ACC112 (cell line): ENCODE results near the gene PIEZO1.

ENCODE experiments used
- H2AFZ ChIP-seq: fragments of 200-600 bp; sonication (generic); one replicate; pipeline ENCODE4 v1.6.0; 2017; ENCODE audit warnings: antibody characterized with exemption, low read length; ENCODE audit not compliant: unreplicated experiment
- H3K27ac ChIP-seq: fragments of 200-600 bp; sonication (generic); 2 replicates; pipeline ENCODE4 v1.5.1; 2014; ENCODE audit warnings: low read depth, mild to moderate bottlenecking, antibody characterized with exemption, low read length, moderate library complexity
- H3K27me3 ChIP-seq: fragments of 200-600 bp; sonication (generic); 2 replicates; pipeline ENCODE4 v1.6.1; 2014; ENCODE audit warnings: mild to moderate bottlenecking, antibody characterized with exemption, low read length, moderate library complexity, mixed read lengths; ENCODE audit not compliant: insufficient read depth
- H3K36me3 ChIP-seq: fragments of 200-600 bp; sonication (generic); 2 replicates; pipeline ENCODE4 v1.6.1; 2016; ENCODE audit warnings: mild to moderate bottlenecking, antibody characterized with exemption, low read length, moderate library complexity, mixed read lengths; ENCODE audit not compliant: insufficient read depth
- H3K4me1 ChIP-seq: fragments of 200-600 bp; sonication (generic); one replicate; pipeline ENCODE4 v1.6.1; 2016; ENCODE audit warnings: low read length, mixed read lengths; ENCODE audit not compliant: insufficient read depth, unreplicated experiment, control insufficient read depth
- H3K4me3 ChIP-seq: fragments of 200-600 bp; sonication (generic); 2 replicates; pipeline ENCODE4 v1.5.1; 2014; ENCODE audit warnings: mild to moderate bottlenecking, low read depth, low read length
- H3K79me2 ChIP-seq: fragments of 200-600 bp; sonication (generic); one replicate; pipeline ENCODE4 v1.6.0; 2016; ENCODE audit warnings: low read length; ENCODE audit not compliant: control insufficient read depth, unreplicated experiment, insufficient read depth

PIEZO1 gene

GRCh38 chr16:88754912-88755744 lies 29.9 kb downstream of the PIEZO1 start:
- Histone ChIP-seq H3K27me3 (no peaks in the 10 kb centered on the region), H3K4me1 (no peaks in the 10 kb centered on the region), H3K4me3 (no peak overlapping the region), H2AFZ (no peak overlapping the region), H3K36me3 (0 out of 2 replicates have a peak, but pooled peaks cover 2% of the 10 kb centered on the region), H3K79me2 (peaks cover 82% of the 10 kb centered on the region), H3K27ac (no peak overlapping the region)

- Histone ChIP-seq H3K4me1 (no peaks in the 10 kb centered on the region), H3K4me3 (no peak overlapping the region), H3K79me2 (peaks cover 76% of the 10 kb centered on the region), H2AFZ (no peak overlapping the region), H3K36me3 (0 out of 2 replicates have a peak, but pooled peaks cover 2% of the 10 kb centered on the region), H3K27ac (peak overlapping the region; percentile 13; the same call in 1 of the 2 replicates), H3K27me3 (no peaks in the 10 kb centered on the region)
These were observed 30.7 kb downstream of the PIEZO1 start for GRCh38 chr16:88754109-88754911.

- Histone ChIP-seq H3K27me3 (no peaks in the 10 kb centered on the region), H3K4me3 (no peak overlapping the region), H3K36me3 (0 out of 2 replicates have a peak, but pooled peaks cover 2% of the 10 kb centered on the region), H3K27ac (no peak overlapping the region), H2AFZ (no peak overlapping the region), H3K4me1 (no peaks in the 10 kb centered on the region), H3K79me2 (peaks cover 70% of the 10 kb centered on the region)
These were observed 31.4 kb downstream of the PIEZO1 start for GRCh38 chr16:88753602-88754001.

GRCh38 chr16:88753191-88753590 lies 31.8 kb downstream of the PIEZO1 start:
- Histone ChIP-seq H2AFZ (no peak overlapping the region), H3K4me1 (no peaks in the 10 kb centered on the region), H3K27me3 (no peaks in the 10 kb centered on the region), H3K27ac (no peak overlapping the region), H3K36me3 (0 out of 2 replicates have a peak, but pooled peaks cover 2% of the 10 kb centered on the region), H3K4me3 (no peak overlapping the region), H3K79me2 (peaks cover 68% of the 10 kb centered on the region)

GRCh38 chr16:88752386-88753002 lies 32.5 kb downstream of the PIEZO1 start:
- Histone ChIP-seq H3K79me2 (peaks cover 64% of the 10 kb centered on the region), H3K27ac (no peak overlapping the region), H3K4me3 (no peak overlapping the region), H2AFZ (no peak overlapping the region), H3K4me1 (no peaks in the 10 kb centered on the region), H3K27me3 (no peaks in the 10 kb centered on the region), H3K36me3 (0 out of 2 replicates have a peak, but pooled peaks cover 2% of the 10 kb centered on the region)

GRCh38 chr16:88750854-88751253 lies 34.2 kb downstream of the PIEZO1 start:
- no peak overlapping the region for H3K4me3 ChIP-seq
- H3K4me1 ChIP-seq, result peaks cover 3% of the 10 kb centered on the region
- H3K79me2 ChIP-seq, result peaks cover 52% of the 10 kb centered on the region
- 0 out of 2 replicates have a peak, but pooled peaks cover 2% of the 10 kb centered on the region for H3K36me3 ChIP-seq
- H3K27ac ChIP-seq, result no peak overlapping the region
- no peaks in the 10 kb centered on the region for H3K27me3 ChIP-seq
- no peak overlapping the region for H2AFZ ChIP-seq

- Histone ChIP-seq H3K4me3 (no peak overlapping the region), H3K36me3 (0 out of 2 replicates have a peak, but pooled peaks cover 2% of the 10 kb centered on the region), H3K27me3 (no peaks in the 10 kb centered on the region), H3K79me2 (peaks cover 40% of the 10 kb centered on the region), H2AFZ (no peak overlapping the region), H3K27ac (no peak overlapping the region), H3K4me1 (peaks cover 4% of the 10 kb centered on the region)
These were observed 35.7 kb downstream of the PIEZO1 start for GRCh38 chr16:88749358-88749757.

- Histone ChIP-seq H2AFZ (no peak overlapping the region), H3K27ac (no peak overlapping the region), H3K4me3 (no peak overlapping the region), H3K79me2 (peaks cover 30% of the 10 kb centered on the region), H3K27me3 (no peaks in the 10 kb centered on the region), H3K36me3 (0 out of 2 replicates have a peak, but pooled peaks cover 2% of the 10 kb centered on the region), H3K4me1 (peaks cover 4% of the 10 kb centered on the region)
These were observed 36.7 kb downstream of the PIEZO1 start for GRCh38 chr16:88748364-88748763.

- Histone ChIP-seq H3K4me3 (no peak overlapping the region), H3K27ac (no peak overlapping the region), H3K79me2 (peaks cover 29% of the 10 kb centered on the region), H2AFZ (no peak overlapping the region), H3K36me3 (0 out of 2 replicates have a peak, but pooled peaks cover 2% of the 10 kb centered on the region), H3K27me3 (no peaks in the 10 kb centered on the region), H3K4me1 (peaks cover 4% of the 10 kb centered on the region)
These were observed 37.3 kb downstream of the PIEZO1 start for GRCh38 chr16:88747588-88748301.

- no peak overlapping the region for H3K27ac ChIP-seq
- no peak overlapping the region for H2AFZ ChIP-seq
- H3K27me3 ChIP-seq, result no peaks in the 10 kb centered on the region
- no peak overlapping the region for H3K4me3 ChIP-seq
- H3K36me3 ChIP-seq, result no peaks in the 10 kb centered on the region
- peaks cover 4% of the 10 kb centered on the region for H3K4me1 ChIP-seq
- H3K79me2 ChIP-seq, result peaks cover 23% of the 10 kb centered on the region
These were observed 38.5 kb downstream of the PIEZO1 start for GRCh38 chr16:88746506-88746905.
